H1 (cell line): ENCODE measurements around the gene SAMD7. TPM values are rescaled to one million over a fixed set of nuclear protein-coding genes. Genes with fewer than 3 reads are reported as not detected.

Experiments
- CTCF ChIA-PET: fragments of 300-600 bp; sonication (Branson Sonifier 250); formaldehyde crosslinking; loops from one replicate; lab custom pipeline; 2021; ENCODE audit not compliant: partially characterized antibody; lab: Charles Lee
- POLR2A ChIA-PET: fragments of 300-600 bp; sonication (Branson Sonifier 250); formaldehyde crosslinking; loops from one replicate; lab custom pipeline; 2021; ENCODE audit warnings: inconsistent platforms; ENCODE audit not compliant: partially characterized antibody; lab: Charles Lee
- DNase-seq, 2 experiments: peaks; one replicate each; pipeline versions ENCODE4 v3.0.0 to v3.0.0-alpha.2; 2010 to 2022; ENCODE audit warnings: low spot score in 2 of 2, low read depth in 1 of 2, mixed read lengths in 1 of 2
- FAIRE-seq: peaks from 2 replicates; lab custom pipeline; 2011; peaks lifted over from hg19 to GRCh38; lab: Jason Lieb, UNC
- H2AFZ ChIP-seq: 2 replicates; pipeline ENCODE4 v1.8.1; 2012; ENCODE audit warnings: low read length, inconsistent platforms
- H2AK5ac ChIP-seq: 2 replicates; pipeline ENCODE4 v1.6.1; 2013; ENCODE audit warnings: low read depth, low read length
- H2BK120ac ChIP-seq: replicated peaks from 2 replicates; pipeline ENCODE3; 2013; ENCODE audit warnings: low read depth, low read length, inconsistent platforms
- H2BK12ac ChIP-seq: 2 replicates; pipeline ENCODE4 v1.6.1; 2013; ENCODE audit warnings: low read depth, low read length
- H2BK15ac ChIP-seq: 2 replicates; pipeline ENCODE4 v1.6.1; 2013; ENCODE audit warnings: low read length
- H2BK20ac ChIP-seq: 2 replicates; pipeline ENCODE4 v1.6.1; 2013; ENCODE audit warnings: low read length
- H2BK5ac ChIP-seq: 2 replicates; pipeline ENCODE4 v1.6.1; 2013; ENCODE audit warnings: low read depth, low read length
- H3K14ac ChIP-seq: 2 replicates; pipeline ENCODE4 v1.6.1; 2013; ENCODE audit warnings: inconsistent platforms; ENCODE audit not compliant: insufficient read length
- H3K18ac ChIP-seq: 2 replicates; pipeline ENCODE4 v1.6.1; 2013; ENCODE audit warnings: low read length; ENCODE audit errors: extremely low read depth
- H3K23ac ChIP-seq: 2 replicates; pipeline ENCODE4 v1.6.1; 2013; ENCODE audit warnings: inconsistent platforms; ENCODE audit not compliant: insufficient read length
- H3K23me2 ChIP-seq: 2 replicates; pipeline ENCODE4 v1.6.1; 2013; ENCODE audit warnings: low read depth, low read length
- H3K27ac ChIP-seq: 2 replicates; pipeline ENCODE4 v1.6.1; 2011; ENCODE audit warnings: low read depth, low read length, inconsistent platforms
- H3K27me3 ChIP-seq, 4 experiments: replicated peaks in 1 of 4; 1 replicate in 1 of 4; 2 replicates in 3 of 4; pipeline versions ENCODE4 v1.6.1 to v1.8.1; 2011 to 2013; ENCODE audit warnings: low read length in 3 of 4, mild to moderate bottlenecking in 3 of 4, inconsistent platforms in 2 of 4, mixed read lengths in 2 of 4, moderate library complexity in 1 of 4; ENCODE audit not compliant: control insufficient read depth in 3 of 4, insufficient read depth in 3 of 4; ENCODE audit errors: extremely low read depth in 1 of 4
- H3K36me3 ChIP-seq, 4 experiments: 2 replicates each; pipeline versions ENCODE4 v1.6.1 to v1.8.1; 2011 to 2013; ENCODE audit warnings: mild to moderate bottlenecking in 4 of 4, low read length in 3 of 4, moderate library complexity in 2 of 4, control low read depth in 1 of 4, inconsistent platforms in 1 of 4; ENCODE audit not compliant: insufficient read depth in 4 of 4, control insufficient read depth in 2 of 4
- H3K4ac ChIP-seq: replicated peaks from 2 replicates; pipeline ENCODE3; 2013; ENCODE audit warnings: low read length, low read depth, mixed read lengths, inconsistent platforms; ENCODE audit not compliant: insufficient read length
- H3K4me1 ChIP-seq, 4 experiments: replicated peaks in 1 of 4; 1 replicate in 1 of 4; 2 replicates in 3 of 4; pipeline versions ENCODE4 v1.6.1 to v1.8.1; 2011 to 2013; ENCODE audit warnings: low read length in 3 of 4, inconsistent platforms in 2 of 4, mixed read lengths in 1 of 4; ENCODE audit not compliant: insufficient read depth in 4 of 4, control insufficient read depth in 3 of 4
- H3K4me2 ChIP-seq, 2 experiments: 2 replicates each; pipeline versions ENCODE4 v1.6.1 to v1.8.1; 2011 to 2013; ENCODE audit warnings: low read depth in 2 of 2, low read length in 2 of 2, control low read depth in 1 of 2, inconsistent platforms in 1 of 2, mild to moderate bottlenecking in 1 of 2; ENCODE audit not compliant: insufficient read depth in 1 of 2
- H3K4me3 ChIP-seq, 4 experiments: fragments of 200-600, 300-600 bp in 1 of 4; sonication (generic), shearing (Covaris generic), sonication (Bioruptor Twin) in 1 of 4; 2 replicates each; pipeline versions ENCODE4 v1.5.1 to v1.8.1; 2011 to 2016; ENCODE audit warnings: low read length in 4 of 4, low read depth in 3 of 4, control low read depth in 2 of 4, inconsistent platforms in 2 of 4, mild to moderate bottlenecking in 2 of 4, mixed read lengths in 1 of 4, moderate library complexity in 1 of 4; ENCODE audit not compliant: insufficient read depth in 2 of 4; ENCODE audit errors: extremely low read depth in 1 of 4
- H3K56ac ChIP-seq: replicated peaks from 2 replicates; pipeline ENCODE3; 2013; ENCODE audit warnings: low read depth, mild to moderate bottlenecking, mixed read lengths, low read length, inconsistent platforms; ENCODE audit not compliant: insufficient read length
- H3K79me1 ChIP-seq: 2 replicates; pipeline ENCODE4 v1.6.1; 2013; ENCODE audit warnings: low read depth, low read length, control low read depth
- H3K79me2 ChIP-seq, 2 experiments: 2 replicates each; pipeline versions ENCODE4 v1.6.1 to v1.8.1; 2012 to 2013; ENCODE audit warnings: low read length in 2 of 2, mild to moderate bottlenecking in 2 of 2, inconsistent platforms in 1 of 2; ENCODE audit not compliant: insufficient read depth in 2 of 2, control insufficient read depth in 1 of 2
- H3K9ac ChIP-seq, 4 experiments: replicated peaks in 1 of 4; 1 replicate in 1 of 4; 2 replicates in 3 of 4; pipeline versions ENCODE4 v1.6.1 to v1.8.1; 2011 to 2013; ENCODE audit warnings: low read depth in 3 of 4, low read length in 3 of 4, control low read depth in 2 of 4, mild to moderate bottlenecking in 2 of 4, moderate library complexity in 2 of 4, inconsistent platforms in 1 of 4; ENCODE audit errors: extremely low read depth in 1 of 4
- H3K9me3 ChIP-seq, 2 experiments: 2 replicates each; pipeline versions ENCODE4 v1.6.1 to v1.8.1; 2012 to 2013; ENCODE audit warnings: mild to moderate bottlenecking in 2 of 2, moderate library complexity in 2 of 2, control low read depth in 1 of 2, inconsistent platforms in 1 of 2, low read depth in 1 of 2, low read length in 1 of 2, mixed read lengths in 1 of 2; ENCODE audit not compliant: insufficient read depth in 2 of 2
- H4K20me1 ChIP-seq, 2 experiments: replicated peaks in 1 of 2; 2 replicates each; pipeline versions ENCODE3 to v1.8.1; 2011 to 2013; ENCODE audit warnings: inconsistent platforms in 2 of 2, low read length in 2 of 2, mild to moderate bottlenecking in 1 of 2; ENCODE audit not compliant: insufficient read depth in 2 of 2, control insufficient read depth in 1 of 2
- H4K5ac ChIP-seq: 2 replicates; pipeline ENCODE4 v1.6.1; 2013; ENCODE audit warnings: low read length, low read depth, mixed read lengths, inconsistent platforms; ENCODE audit not compliant: insufficient read length
- H4K8ac ChIP-seq: 2 replicates; pipeline ENCODE4 v1.8.0; 2013; ENCODE audit warnings: mild to moderate bottlenecking, moderate library complexity, low read length, inconsistent platforms; ENCODE audit not compliant: insufficient read depth; ENCODE audit errors: extremely low read depth
- H4K91ac ChIP-seq: replicated peaks from 2 replicates; pipeline ENCODE3; 2013; ENCODE audit warnings: low read length, mixed read lengths, inconsistent platforms; ENCODE audit not compliant: insufficient read length
- ATF3 ChIP-seq: IDR thresholded peaks from 2 replicates; pipeline ENCODE4 v1.6.1; 2011; ENCODE audit warnings: low read depth, mild to moderate bottlenecking, low read length; ENCODE audit not compliant: insufficient read depth
- CBX5 ChIP-seq: fragments of 300-800, 300-1000 bp; sonication (generic); IDR thresholded peaks from 2 replicates; pipeline ENCODE4 v1.7.1; 2016; ENCODE audit warnings: antibody characterized with exemption, low read length, low read depth
- CEBPB ChIP-seq: IDR thresholded peaks from 2 replicates; pipeline ENCODE4 v1.6.1; 2012; ENCODE audit warnings: low read depth, low read length
- CREB1 ChIP-seq: IDR thresholded peaks from 2 replicates; pipeline ENCODE4 v1.6.1; 2012; ENCODE audit warnings: inconsistent platforms
- E2F6 ChIP-seq: IDR thresholded peaks from 2 replicates; pipeline ENCODE4 v1.6.1; 2012; ENCODE audit warnings: inconsistent platforms
- EP300 ChIP-seq, 2 experiments: IDR thresholded peaks; 1 replicate in 1 of 2; 2 replicates in 1 of 2; pipeline ENCODE4 v1.6.1; 2011 to 2012; ENCODE audit warnings: low read depth in 2 of 2, low read length in 2 of 2, mild to moderate bottlenecking in 2 of 2, borderline replicate concordance in 1 of 2, inconsistent platforms in 1 of 2, moderate library complexity in 1 of 2
- SAP30 ChIP-seq: fragments of 300-600 bp; sonication (generic); IDR thresholded peaks from 2 replicates; pipeline ENCODE4 v1.7.1; 2012; ENCODE audit warnings: low read length, moderate library complexity, mild to moderate bottlenecking, inconsistent platforms; ENCODE audit not compliant: insufficient read depth, insufficient replicate concordance
- SIX5 ChIP-seq: IDR thresholded peaks from 2 replicates; pipeline ENCODE4 v1.6.1; 2011; ENCODE audit warnings: mild to moderate bottlenecking, low read depth, low read length
- SRF ChIP-seq: IDR thresholded peaks from 2 replicates; pipeline ENCODE4 v1.6.1; 2011; ENCODE audit warnings: mild to moderate bottlenecking, low read depth, low read length, moderate library complexity
- SUZ12 ChIP-seq: fragments of 200-600 bp; sonication (generic); IDR thresholded peaks from 2 replicates; pipeline ENCODE4 v1.6.1; 2012; ENCODE audit warnings: mild to moderate bottlenecking, inconsistent platforms, low read length, moderate library complexity, mixed read lengths
- TAF7 ChIP-seq: optimal IDR thresholded peaks from 2 replicates; pipeline ENCODE3; 2011; ENCODE audit warnings: low read depth, mild to moderate bottlenecking, inconsistent platforms, low read length, moderate library complexity, borderline replicate concordance
- WGBS, 2 experiments: shearing (Covaris generic) in 1 of 2; methylation state at CpG; one replicate each; pipeline versions ENCODE4 v1.1.6 to v1.1.7; 2013 to 2015; ENCODE audit warnings: low lambda C conversion rate in 2 of 2, mixed read lengths in 2 of 2, inconsistent platforms in 1 of 2, low coverage in 1 of 2, missing lambda C conversion rate in 1 of 2; ENCODE audit not compliant: insufficient replicate concordance in 2 of 2, insufficient coverage in 1 of 2, insufficient read length in 1 of 2; ENCODE audit errors: extremely low coverage in 1 of 2, missing lambda C conversion rate in 1 of 2; 5-methylcytosine and 5-hydroxymethylcytosine counted together
- polyA plus RNA-seq, 7 experiments: library from polyadenylated mRNA; depleted of rRNA in 3 of 7; stranded (reverse) in 5 of 7; unstranded in 2 of 7; fragments of >200 nt in 5 of 7; fragments of 200-250 nt in 2 of 7; gene quantifications; 1 replicate in 5 of 7; 2 replicates in 1 of 7; 4 replicates in 1 of 7; pipeline versions ENCODE4 v1.2.1 to v1.2.3, GENCODE V29; 2011 to 2013; ENCODE audit warnings: missing spikeins in 2 of 7, mixed read lengths in 2 of 7
- total RNA-seq: library from RNA; stranded (reverse); fragmentation: NEBNext Ultra II Directional; extraction: Animal tissue kit (Norgen Biotek cat#: 25700); gene quantifications from 2 replicates; pipeline ENCODE4 v1.2.1, GENCODE V29; 2021

The SAMD7 gene
- total and polyA plus RNA-seq, 2 of the 8 experiments (the other 6 are each of a cell fraction or from before 2014, with no cell fraction given): not detected

GRCh38 chr3:169871129-169871886 is 40.1 kb upstream of the SAMD7 start:
- CTCF ChIA-PET: interaction anchor here (0.6 to 1.5 kb wide), 4 partner anchors 9 to 149 kb away, joined by 3 to 6 read pairs (median 4); partner anchors contain the start of gene SEC62
- Histone ChIP-seq H3K27ac (no peak overlapping the region), H3K4me2 (no peak overlapping the region), H2AK5ac (no peak overlapping the region), H3K4me1 (peaks cover 0 to 2% (median 0%) of the 10 kb centered on the region in 4 experiments; a peak in 1 of 7 replicates), H3K79me2 (no peaks in the 10 kb centered on the region), H3K27me3 (no peaks in the 10 kb centered on the region), H2AFZ (no peak overlapping the region), H2BK20ac (no peak overlapping the region), H3K23ac (no peak overlapping the region), H4K5ac (no peak overlapping the region), H3K4ac (no peak overlapping the region), H2BK12ac (no peak overlapping the region), H3K14ac (no peak overlapping the region), H4K8ac (no peak overlapping the region), H4K20me1 (no peaks in the 10 kb centered on the region), H3K9ac (no peak overlapping the region; a peak in 1 of 7 replicates), H3K4me3 (no peak overlapping the region), H3K79me1 (no peaks in the 10 kb centered on the region), H2BK5ac (no peak overlapping the region), H3K23me2 (no peaks in the 10 kb centered on the region), H3K9me3 (no peaks in the 10 kb centered on the region), H2BK120ac (no peak overlapping the region), H4K91ac (no peak overlapping the region), H3K36me3 (no peaks in the 10 kb centered on the region), H2BK15ac (no peak overlapping the region), H3K56ac (no peak overlapping the region), H3K18ac (no peak overlapping the region)
- FAIRE-seq: no peak
- 100% methylated on average over 2 of the region's 2 CpGs; no CpG with 5 or more reads in 1 of the 2 experiments for WGBS, 2 experiments
- no peak for DNase-seq
- POLR2A ChIA-PET: interaction anchor here (1.6 kb wide), 1 partner anchor 95 kb away, joined by 3 read pairs; no protein-coding TSS in a partner anchor
- TF ChIP-seq SUZ12 (no peak), E2F6 (no peak), SAP30 (no peak), SRF (no peak), EP300 (IDR thresholded peaks at IDR 0.05; ENCODE audit: borderline replicate concordance in 1 of 2, low read depth in 2 of 2, low read length in 2 of 2) (no peak), TAF7 (no peak), CBX5 (no peak), CEBPB (no peak), ATF3 (no peak), CREB1 (no peak), SIX5 (no peak)
